K562 (cell line): ENCODE data around the gene MBNL2. TPM values are rescaled to one million over a fixed set of nuclear protein-coding genes. Genes with fewer than 3 reads are reported as not detected.

ENCODE experiments used
- CEBPG ChIP-seq, 3 experiments: fragments of 200-800 bp in 1 of 3; sonication (Bioruptor generic) in 1 of 3; sonication (generic) in 1 of 3; formaldehyde crosslinking in 1 of 3; IDR thresholded peaks in 2 of 3; conservative IDR thresholded peaks in 1 of 3; 2 replicates each; pipeline versions ENCODE4 v1.6.1 to v1.8.0; 2016 to 2022; ENCODE audit warnings: missing compliant biosample characterization in 2 of 3, missing genetic modification characterization in 2 of 3, mild to moderate bottlenecking in 1 of 3, missing genetic modification reagents in 1 of 3
- CHD7 ChIP-seq: fragments of 200-600 bp; sonication (generic); IDR thresholded peaks from one replicate; pipeline ENCODE4 v1.6.1; 2012; ENCODE audit warnings: mild to moderate bottlenecking, low read depth, low read length, inconsistent platforms
- CTBP1 ChIP-seq: fragments of 450-650 bp; IDR thresholded peaks from 2 replicates; pipeline ENCODE4 v1.6.1; 2016; ENCODE audit warnings: borderline replicate concordance
- ETV5 ChIP-seq: sonication (generic); formaldehyde crosslinking; IDR thresholded peaks from 2 replicates; pipeline ENCODE4 v1.4.0; 2020; ENCODE audit warnings: low read depth, mild to moderate bottlenecking, missing genetic modification reagents
- NCOR1 ChIP-seq: fragments of 450-650 bp; IDR thresholded peaks from 2 replicates; pipeline ENCODE4 v1.6.1; 2016; ENCODE audit warnings: mild to moderate bottlenecking, moderate library complexity
- PHB ChIP-seq: fragments of 250-450 bp; sonication (Bioruptor Pico); IDR thresholded peaks from 2 replicates; pipeline ENCODE4 v1.5.0; 2021
- TSC22D4 ChIP-seq: fragments of 450-650 bp; IDR thresholded peaks from 2 replicates; pipeline ENCODE4 v1.6.1; 2016; ENCODE audit warnings: missing genetic modification characterization, missing biosample characterization, control low read depth
- ZNF280B ChIP-seq: fragments of 250-450 bp; sonication (Bioruptor Pico); IDR thresholded peaks from 2 replicates; pipeline ENCODE4 v1.5.1; 2021; ENCODE audit warnings: mild to moderate bottlenecking
- ZNF586 ChIP-seq: fragments of 450-650 bp; formaldehyde crosslinking; conservative IDR thresholded peaks from 2 replicates; pipeline ENCODE4 v1.4.0; 2020; ENCODE audit warnings: mild to moderate bottlenecking, moderate library complexity
- polyA plus RNA-seq, 8 experiments: library from polyadenylated mRNA; depleted of rRNA in 4 of 8; stranded (reverse) in 5 of 8; unstranded in 3 of 8; fragments of >200 nt; fragmentation: Nextera tagmentation in 2 of 8; fragmentation: Illumina TruSeq in 1 of 8; extraction: Ambion mirVana in 2 of 8; extraction: Trizol in 1 of 8; gene quantifications; 2 replicates each; pipeline versions ENCODE4 v1.2.1 to v1.2.3, GENCODE V29; 2011 to 2014; ENCODE audit warnings: inconsistent platforms in 1 of 8, missing spikeins in 1 of 8
- total RNA-seq, 7 experiments: library from RNA; depleted of rRNA in 6 of 7; stranded (reverse); fragments of >200 nt in 6 of 7; fragmentation: Illumina TruSeq in 2 of 7; extraction: Trizol in 2 of 7; gene quantifications; 2 replicates each; pipeline versions ENCODE4 v1.2.1 to v1.2.3, GENCODE V29; 2011 to 2021; ENCODE audit warnings: low replicate concordance in 1 of 7

Gene MBNL2
- total and polyA plus RNA-seq, 9 of the 15 experiments (the other 6 are each of a cell fraction or from before 2014, with no cell fraction given) = 7.0 to 24.8 (median 13.8) TPM

- no peak for TF ChIP-seq CHD7
- no peak for TF ChIP-seq ETV5
- TF ChIP-seq CTBP1 = no peak
- TF ChIP-seq ZNF280B (CRISPR knock-in tag) = no peak
- no peak for TF ChIP-seq ZNF586 (CRISPR knock-in tag)
- no peak for TF ChIP-seq PHB
- TF ChIP-seq TSC22D4 (tag) = no peak
- no peak for TF ChIP-seq NCOR1
- TF ChIP-seq CEBPG (CRISPR knock-in tag; IDR thresholded peaks at IDR 0.05) = no peak
- TF ChIP-seq CEBPG (tag; conservative IDR thresholded peaks at IDR 0.05 in 1 of 2, IDR thresholded peaks at IDR 0.05 in 1 of 2) = no peak
Measured at GRCh38 chr13:97380696-97381095, 158.6 kb downstream of the MBNL2 start (continued).
